GM12875 (cell line): ENCODE results near the gene TPRN.

Source experiments
- H3K4me3 ChIP-seq: one replicate; pipeline ENCODE4 v1.5.1; 2011; ENCODE audit warnings: low read depth, low read length, control low read depth
- TF ChIP-seq, protein P1 (sequence below): IDR thresholded peaks from 2 replicates; pipeline ENCODE4 v1.5.1; 2011; ENCODE audit warnings: low read depth, mild to moderate bottlenecking, control low read depth, inconsistent platforms, low read length, moderate library complexity, borderline replicate concordance; ENCODE audit not compliant: insufficient read depth

TPRN gene

DNA sequence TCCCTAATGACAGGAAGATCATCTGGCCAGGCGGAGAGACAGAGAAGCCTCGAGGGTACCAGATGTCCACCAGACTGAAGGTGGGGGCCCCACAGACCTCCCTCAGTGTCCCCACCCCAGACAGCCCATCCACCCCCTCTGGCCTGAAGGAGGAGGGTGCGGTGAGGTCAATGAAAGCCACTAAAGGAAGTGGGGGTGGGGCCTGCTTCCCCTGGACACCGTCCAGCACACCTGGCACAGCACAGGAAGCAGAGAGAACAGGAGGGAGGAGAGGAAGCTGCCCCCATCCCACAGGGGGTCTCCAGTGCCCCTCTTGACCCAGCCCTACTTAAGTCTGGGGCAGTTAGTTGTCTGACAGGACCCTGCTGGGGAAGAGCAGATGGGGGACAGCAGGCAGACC lies 41.9 kb downstream of the TPRN start:
- TF ChIP-seq, protein P1, sequence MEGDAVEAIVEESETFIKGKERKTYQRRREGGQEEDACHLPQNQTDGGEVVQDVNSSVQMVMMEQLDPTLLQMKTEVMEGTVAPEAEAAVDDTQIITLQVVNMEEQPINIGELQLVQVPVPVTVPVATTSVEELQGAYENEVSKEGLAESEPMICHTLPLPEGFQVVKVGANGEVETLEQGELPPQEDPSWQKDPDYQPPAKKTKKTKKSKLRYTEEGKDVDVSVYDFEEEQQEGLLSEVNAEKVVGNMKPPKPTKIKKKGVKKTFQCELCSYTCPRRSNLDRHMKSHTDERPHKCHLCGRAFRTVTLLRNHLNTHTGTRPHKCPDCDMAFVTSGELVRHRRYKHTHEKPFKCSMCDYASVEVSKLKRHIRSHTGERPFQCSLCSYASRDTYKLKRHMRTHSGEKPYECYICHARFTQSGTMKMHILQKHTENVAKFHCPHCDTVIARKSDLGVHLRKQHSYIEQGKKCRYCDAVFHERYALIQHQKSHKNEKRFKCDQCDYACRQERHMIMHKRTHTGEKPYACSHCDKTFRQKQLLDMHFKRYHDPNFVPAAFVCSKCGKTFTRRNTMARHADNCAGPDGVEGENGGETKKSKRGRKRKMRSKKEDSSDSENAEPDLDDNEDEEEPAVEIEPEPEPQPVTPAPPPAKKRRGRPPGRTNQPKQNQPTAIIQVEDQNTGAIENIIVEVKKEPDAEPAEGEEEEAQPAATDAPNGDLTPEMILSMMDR = no peak
- H3K4me3 ChIP-seq = no peak overlapping the region

DNA sequence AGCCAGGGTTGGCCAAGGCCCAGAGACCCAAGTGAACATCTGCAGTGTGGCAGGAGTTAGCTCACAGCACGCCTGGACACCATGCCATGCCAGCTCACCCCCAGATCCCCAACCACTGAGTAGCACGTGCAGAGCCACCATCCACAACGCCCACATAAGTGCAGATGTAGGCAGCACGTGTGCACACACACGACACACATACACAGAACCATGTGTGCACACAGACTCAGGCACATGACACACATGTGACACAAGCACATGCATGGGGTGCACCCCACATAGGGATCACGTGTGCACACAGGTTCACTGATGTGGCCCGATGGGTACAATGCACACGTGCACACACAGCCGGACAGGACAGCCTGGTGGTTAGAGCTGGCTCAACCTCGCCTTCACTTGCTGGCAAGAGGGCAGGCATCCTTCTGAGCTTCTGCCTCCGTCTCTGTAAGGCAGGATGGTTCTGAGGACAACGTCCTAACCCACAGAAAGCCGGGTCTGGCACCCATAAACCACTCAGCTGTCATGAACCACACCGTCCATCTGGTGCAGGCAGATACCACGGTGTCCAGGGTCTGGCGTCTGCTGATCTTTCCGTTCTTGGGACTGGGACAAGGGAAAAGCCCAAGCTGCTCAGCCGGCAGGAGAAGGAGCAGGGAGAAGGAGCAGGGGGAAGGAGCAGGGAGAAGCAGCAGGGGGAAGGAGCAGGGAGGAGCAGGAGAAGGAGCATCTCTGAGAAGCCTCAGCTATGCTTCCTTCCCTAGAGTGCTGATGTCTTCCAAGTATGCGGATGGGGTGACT lies 42.7 kb downstream of the TPRN start:
- no peak overlapping the region for H3K4me3 ChIP-seq
- TF ChIP-seq, protein P1 = no peak

DNA sequence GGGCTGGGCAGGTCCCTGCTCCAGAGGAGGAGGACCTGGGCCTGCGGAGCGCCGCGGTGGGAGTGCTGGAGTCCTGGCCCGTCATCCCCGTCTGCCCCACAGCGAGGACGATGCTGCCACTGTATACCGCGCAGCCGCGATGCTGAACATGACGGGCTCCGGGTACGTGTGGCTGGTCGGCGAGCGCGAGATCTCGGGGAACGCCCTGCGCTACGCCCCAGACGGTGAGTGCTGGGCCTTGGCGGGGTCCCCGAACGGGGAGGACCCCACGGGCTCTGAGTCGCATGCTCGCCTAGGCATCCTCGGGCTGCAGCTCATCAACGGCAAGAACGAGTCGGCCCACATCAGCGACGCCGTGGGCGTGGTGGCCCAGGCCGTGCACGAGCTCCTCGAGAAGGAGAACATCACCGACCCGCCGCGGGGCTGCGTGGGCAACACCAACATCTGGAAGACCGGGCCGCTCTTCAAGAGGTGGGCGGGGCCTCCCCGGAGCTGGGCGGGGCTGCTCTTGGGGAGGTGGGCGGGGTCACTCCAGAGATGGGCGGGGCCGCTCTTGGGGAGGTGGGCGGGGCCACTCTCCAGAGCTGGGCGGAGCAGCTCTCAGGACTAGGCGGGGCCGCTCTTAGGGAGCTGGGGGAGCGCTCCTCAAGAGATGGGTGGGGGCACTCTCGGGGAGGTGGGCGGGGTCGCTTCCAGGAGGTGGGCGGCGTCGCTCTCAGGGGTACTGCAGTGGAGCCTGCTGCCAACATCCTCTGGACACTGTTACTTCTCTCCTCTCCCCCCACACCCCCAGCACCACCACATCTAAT lies 43.8 kb downstream of the TPRN start:
- TF ChIP-seq, protein P1 = no peak
- peak overlapping the region; percentile 11 for H3K4me3 ChIP-seq

DNA sequence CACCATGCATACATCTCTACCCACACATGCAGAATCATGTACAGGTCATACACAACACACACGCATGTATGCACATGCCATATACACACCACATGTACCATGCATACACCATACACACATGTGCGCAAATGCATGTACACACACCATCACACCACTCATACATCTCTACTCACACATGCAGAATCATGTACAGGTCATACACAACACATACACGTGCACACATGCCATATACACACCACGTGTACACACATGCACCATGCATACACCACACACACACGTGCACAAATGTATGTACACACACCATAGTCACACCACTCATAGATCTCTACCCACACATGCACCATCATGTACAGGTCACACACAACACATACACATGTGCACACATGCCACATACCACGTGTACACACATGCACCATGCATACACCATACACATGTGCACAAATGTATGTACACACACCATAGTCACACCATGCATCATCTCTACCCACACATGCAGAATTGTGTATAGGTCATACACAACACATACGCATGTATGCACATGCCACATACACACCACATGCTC lies 47.6 kb downstream of the TPRN start:
- H3K4me3 ChIP-seq = no peak overlapping the region
- TF ChIP-seq, protein P1 = no peak

DNA sequence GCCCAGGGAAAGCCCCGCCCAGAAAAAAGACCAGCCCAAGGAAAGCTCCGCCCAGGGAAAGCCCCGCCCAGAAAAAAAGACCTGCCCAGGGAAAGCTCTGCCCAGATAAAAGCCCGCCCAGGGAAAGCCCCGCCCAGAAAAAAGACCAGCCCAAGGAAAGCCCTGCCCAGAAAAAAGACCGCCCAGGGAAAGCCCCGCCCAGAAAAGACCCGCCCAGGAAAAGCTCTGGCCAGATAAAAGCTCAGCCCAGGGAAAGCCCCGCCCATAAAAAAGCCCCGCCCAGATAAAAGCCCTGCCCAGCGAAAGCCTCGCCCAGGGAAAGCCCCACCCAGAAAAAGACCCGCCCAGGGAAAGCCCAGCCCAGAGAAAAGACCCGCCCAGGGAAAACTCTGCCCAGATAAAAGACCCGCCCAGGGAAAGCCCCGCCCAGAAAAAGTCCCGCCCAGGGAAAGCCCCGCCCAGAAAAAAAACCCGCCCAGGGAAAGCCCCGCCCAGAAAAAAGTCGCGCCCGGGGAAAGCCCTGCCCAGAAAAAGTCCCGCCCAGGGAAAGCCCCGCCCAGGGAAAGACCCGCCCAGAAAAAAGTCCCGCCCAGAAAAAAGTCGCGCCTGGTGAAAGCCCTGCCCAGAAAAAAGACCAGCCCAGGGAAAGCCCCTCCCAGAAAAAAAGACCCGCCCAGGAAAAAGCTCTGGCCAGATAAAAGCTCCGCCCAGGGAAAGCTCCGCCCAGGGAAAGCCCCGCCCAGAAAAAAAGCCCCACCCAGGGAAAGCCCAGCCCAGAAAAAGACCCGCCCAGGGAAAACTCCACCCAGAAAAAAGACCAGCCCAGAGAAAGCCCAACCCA lies 49.7 kb downstream of the TPRN start:
- TF ChIP-seq, protein P1 = no peak
- H3K4me3 ChIP-seq = no peak overlapping the region

DNA sequence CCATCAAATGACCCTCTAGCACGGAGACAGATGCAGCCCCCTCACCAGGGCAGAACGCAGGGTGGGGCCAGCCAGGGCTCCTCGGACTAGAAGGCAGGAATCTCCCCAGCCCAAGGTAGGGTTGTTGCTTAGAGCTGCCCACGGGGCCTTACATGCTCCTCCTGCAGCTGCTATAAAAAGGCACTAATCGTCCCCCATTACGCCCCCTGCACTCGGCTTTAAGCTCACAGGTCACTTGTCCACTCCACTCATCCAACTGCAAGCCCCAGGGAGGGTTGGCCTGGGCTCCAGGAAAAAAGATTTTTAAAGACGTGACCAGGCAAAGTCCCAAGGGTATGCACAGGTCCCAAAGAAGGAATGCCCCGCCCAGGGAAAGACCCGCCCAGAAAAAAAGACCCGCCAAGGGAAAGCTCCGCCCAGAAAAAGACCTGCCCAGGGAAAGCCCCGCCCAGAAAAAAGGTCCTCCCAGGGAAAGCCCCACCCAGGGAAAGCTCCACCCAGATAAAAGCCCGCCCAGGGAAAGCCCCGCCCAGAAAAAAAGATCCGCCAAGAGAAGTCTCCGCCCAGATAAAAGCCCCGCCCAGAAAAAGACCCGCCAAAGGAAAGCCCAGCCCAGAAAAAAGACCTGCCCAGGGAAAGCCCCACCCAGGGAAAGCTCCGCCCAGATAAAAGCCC lies 50.5 kb downstream of the TPRN start:
- TF ChIP-seq, protein P1 = no peak
- H3K4me3 ChIP-seq = peak overlapping the region; percentile 15
